Left ventricle myocardium inferior (tissue), 1 donor: ENCODE results near the gene ISG20L2. TPM values are rescaled to one million over a fixed set of nuclear protein-coding genes. Genes with fewer than 3 reads are reported as not detected.
A peak's percentile ranks its signal among the peaks of the same experiment; 100 is the strongest.

Experiments used
- DNase-seq: peaks from one replicate; pipeline ENCODE4 v3.0.0-alpha.2; 2020
- H3K27ac ChIP-seq: fragments of 200-600 bp; replicated peaks from 2 replicates; pipeline ENCODE4 v1.8.0; 2021
- H3K27me3 ChIP-seq: fragments of 200-600 bp; 2 replicates; pipeline ENCODE4 v1.8.0; 2021; ENCODE audit warnings: low read depth
- H3K36me3 ChIP-seq: fragments of 200-600 bp; 2 replicates; pipeline ENCODE4 v1.8.0; 2021
- H3K4me1 ChIP-seq: fragments of 200-600 bp; 2 replicates; pipeline ENCODE4 v1.8.0; 2021
- H3K4me3 ChIP-seq: fragments of 200-600 bp; 2 replicates; pipeline ENCODE4 v1.8.0; 2021; ENCODE audit warnings: mild to moderate bottlenecking, moderate library complexity
- H3K9me3 ChIP-seq: fragments of 200-600 bp; replicated peaks from 2 replicates; pipeline ENCODE4 v1.8.0; 2021
- intact Hi-C: fragments of 100-400 bp; cut with micrococcal nuclease; formaldehyde crosslinking; loops from one replicate; pipeline ENCODE4 v1.11.0; 2022
- long read RNA-seq: library from polyadenylated mRNA; unstranded; transcript quantifications from one replicate; pipeline ENCODE4 v2.0.0, GENCODE V29; 2021
- total RNA-seq: library from RNA; stranded (reverse); fragmentation: NEBNext Ultra II Directional; extraction: Animal tissue kit (Norgen Biotek cat#: 25700); gene quantifications from one replicate; pipeline ENCODE4 v1.2.1, GENCODE V29; 2021
- TF ChIP-seq, protein P1 (sequence below): fragments of 200-600 bp; IDR thresholded peaks from 2 replicates; pipeline ENCODE4 v1.8.0; 2021; ENCODE audit warnings: antibody characterized with exemption, mild to moderate bottlenecking, borderline replicate concordance
- donor health status: DM: no; HTN: yes; CAD: no; lungs with severe emphysema.

ISG20L2 gene, protein sequence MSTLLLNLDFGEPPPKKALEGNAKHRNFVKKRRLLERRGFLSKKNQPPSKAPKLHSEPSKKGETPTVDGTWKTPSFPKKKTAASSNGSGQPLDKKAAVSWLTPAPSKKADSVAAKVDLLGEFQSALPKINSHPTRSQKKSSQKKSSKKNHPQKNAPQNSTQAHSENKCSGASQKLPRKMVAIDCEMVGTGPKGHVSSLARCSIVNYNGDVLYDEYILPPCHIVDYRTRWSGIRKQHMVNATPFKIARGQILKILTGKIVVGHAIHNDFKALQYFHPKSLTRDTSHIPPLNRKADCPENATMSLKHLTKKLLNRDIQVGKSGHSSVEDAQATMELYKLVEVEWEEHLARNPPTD
- 11.5 TPM for total RNA-seq
- long read RNA-seq, transcript ISG20L2-201 (3 exons, 3,303 nt), result major isoform, 9 of 22 reads
- long read RNA-seq, partial matches to known transcripts, result 3 of 22 reads
- long read RNA-seq, other reads (novel, unspliced or antisense), result 6 of 22 reads

DNA sequence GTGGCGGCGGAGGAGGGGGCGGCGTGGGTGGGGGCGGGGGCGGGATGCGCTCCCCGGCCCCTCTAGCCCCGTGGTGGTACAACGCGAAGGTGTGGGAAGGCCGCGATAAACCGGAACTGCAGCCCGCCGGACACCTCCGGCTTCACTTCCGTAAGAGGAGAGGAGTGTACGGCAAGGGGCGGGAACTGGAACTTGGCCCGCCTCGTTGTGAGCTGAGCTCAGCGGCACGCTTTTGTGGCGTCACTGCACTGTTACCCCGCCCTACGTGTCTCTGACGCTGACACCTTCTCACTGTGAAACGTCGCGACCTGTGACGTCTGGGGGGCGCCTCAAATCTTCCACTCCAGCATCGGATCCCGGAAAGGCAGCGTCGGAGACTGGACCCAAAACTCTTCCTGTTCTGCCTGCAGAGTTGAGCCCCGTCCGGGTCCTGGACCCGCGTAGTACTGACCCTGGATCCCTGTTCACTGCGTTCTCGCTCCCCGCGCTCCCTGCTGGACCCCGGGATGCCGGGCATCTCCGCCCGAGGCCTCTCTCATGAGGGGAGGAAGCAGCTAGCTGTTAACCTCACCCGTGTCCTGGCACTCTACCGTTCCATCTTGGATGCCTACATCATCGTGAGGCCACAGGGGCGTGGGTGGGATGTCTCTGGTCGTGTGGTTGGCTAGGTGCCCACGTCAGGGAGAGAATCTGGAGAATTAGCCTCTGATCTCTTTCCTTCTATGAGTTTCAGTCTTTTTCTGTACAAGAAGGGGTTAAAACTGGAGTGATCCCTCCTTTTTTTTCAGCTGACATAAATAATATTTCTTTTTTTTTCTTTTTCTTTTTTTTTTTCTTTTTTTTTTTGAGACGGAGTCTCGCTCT, at the start of gene ISG20L2:
Gene ISG20L2 (minus strand): TSS at position 168 of the 864 bp plus-strand sequence. CDS start 1,114 bp downstream, outside the sequence.
- Histone ChIP-seq H3K4me1 (peaks cover 55% of the 10 kb centered on the region), H3K9me3 (no peaks in the 10 kb centered on the region), H3K27me3 (no peaks in the 10 kb centered on the region), H3K36me3 (peaks cover 39% of the 10 kb centered on the region), H3K4me3 (peak within 1 kb of the TSS; percentile 72), H3K27ac (peak within 1 kb of the TSS; percentile 95)
- intact Hi-C loops, result no loop called here
- peak; percentile 97 for DNase-seq
- TF ChIP-seq, protein P1, sequence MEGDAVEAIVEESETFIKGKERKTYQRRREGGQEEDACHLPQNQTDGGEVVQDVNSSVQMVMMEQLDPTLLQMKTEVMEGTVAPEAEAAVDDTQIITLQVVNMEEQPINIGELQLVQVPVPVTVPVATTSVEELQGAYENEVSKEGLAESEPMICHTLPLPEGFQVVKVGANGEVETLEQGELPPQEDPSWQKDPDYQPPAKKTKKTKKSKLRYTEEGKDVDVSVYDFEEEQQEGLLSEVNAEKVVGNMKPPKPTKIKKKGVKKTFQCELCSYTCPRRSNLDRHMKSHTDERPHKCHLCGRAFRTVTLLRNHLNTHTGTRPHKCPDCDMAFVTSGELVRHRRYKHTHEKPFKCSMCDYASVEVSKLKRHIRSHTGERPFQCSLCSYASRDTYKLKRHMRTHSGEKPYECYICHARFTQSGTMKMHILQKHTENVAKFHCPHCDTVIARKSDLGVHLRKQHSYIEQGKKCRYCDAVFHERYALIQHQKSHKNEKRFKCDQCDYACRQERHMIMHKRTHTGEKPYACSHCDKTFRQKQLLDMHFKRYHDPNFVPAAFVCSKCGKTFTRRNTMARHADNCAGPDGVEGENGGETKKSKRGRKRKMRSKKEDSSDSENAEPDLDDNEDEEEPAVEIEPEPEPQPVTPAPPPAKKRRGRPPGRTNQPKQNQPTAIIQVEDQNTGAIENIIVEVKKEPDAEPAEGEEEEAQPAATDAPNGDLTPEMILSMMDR, result no peak

DNA sequence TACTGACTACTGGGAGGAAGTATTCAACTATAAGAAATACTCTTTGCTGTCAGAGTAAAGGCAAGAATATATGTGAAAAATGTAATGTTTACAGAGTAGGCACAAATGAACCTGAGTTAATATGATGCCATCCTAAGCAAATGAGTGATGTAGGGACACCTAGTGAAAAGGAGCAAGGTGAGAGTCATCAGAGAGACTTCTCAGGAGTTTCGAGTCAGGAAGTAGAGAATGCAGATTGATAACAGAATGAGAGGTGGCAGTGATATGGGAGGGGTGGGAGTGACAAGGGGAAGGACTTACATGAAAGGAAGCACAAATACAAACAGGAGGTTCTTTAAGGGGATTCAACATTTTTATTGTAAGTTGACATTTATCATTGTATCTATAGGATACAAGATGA, 49.0 kb upstream of the ISG20L2 start:
- intact Hi-C loops, result no loop called here
- no peaks in the 10 kb centered on the region for H3K9me3 ChIP-seq
- H3K27ac ChIP-seq, result no peak overlapping the region
- TF ChIP-seq, protein P1, result no peak
- no peaks in the 10 kb centered on the region for H3K27me3 ChIP-seq
- H3K36me3 ChIP-seq, result peaks cover 11% of the 10 kb centered on the region
- peaks cover 66% of the 10 kb centered on the region for H3K4me1 ChIP-seq
- no peak for DNase-seq
- H3K4me3 ChIP-seq, result no peak overlapping the region

DNA sequence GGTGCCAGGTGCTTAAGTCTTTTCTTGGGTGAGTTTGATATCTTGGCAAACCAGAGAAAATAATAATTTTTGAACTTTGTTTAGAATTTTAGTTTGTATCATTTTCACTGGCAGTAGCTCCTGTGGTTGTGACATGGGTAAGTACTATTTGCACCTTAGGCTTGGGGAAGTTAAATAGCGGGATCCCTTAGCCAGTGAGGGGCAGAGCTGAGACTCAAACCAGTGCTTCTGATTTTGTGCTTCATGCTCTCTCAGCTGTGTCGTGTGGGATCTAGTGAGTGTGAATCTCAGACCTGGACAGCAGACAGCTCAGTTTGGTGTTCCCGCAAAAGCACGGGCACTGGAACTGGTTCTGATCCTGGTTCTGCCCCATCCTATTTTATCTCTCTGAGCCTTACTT, 48.4 kb upstream of the ISG20L2 start:
- intact Hi-C loops, result no loop called here
- peaks cover 6% of the 10 kb centered on the region for H3K36me3 ChIP-seq
- no peak overlapping the region for H3K4me3 ChIP-seq
- H3K27ac ChIP-seq, result no peak overlapping the region
- DNase-seq, result no peak
- no peaks in the 10 kb centered on the region for H3K9me3 ChIP-seq
- TF ChIP-seq, protein P1, result no peak
- H3K27me3 ChIP-seq, result no peaks in the 10 kb centered on the region
- peaks cover 66% of the 10 kb centered on the region for H3K4me1 ChIP-seq

DNA sequence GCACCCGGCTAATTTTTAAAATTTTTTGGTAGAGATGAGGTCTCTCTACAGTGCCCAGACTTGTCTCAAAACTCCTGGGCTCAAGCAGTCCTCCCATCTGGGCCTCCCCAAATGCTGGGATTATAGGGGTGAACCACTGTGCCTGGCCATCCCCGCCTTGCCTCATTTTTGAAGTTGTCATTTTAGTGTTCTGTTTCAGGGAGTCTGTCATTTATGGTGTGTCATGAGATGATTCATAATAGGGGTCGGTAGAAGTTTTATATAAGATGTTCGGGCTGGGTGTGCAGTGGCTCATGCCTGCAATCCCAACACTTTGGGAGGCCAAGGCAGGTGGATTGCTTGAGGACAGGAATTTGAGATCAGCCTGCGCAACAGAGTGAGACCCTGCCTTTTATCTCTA, 47.2 kb upstream of the ISG20L2 start:
- TF ChIP-seq, protein P1, result no peak
- no peak for DNase-seq
- Histone ChIP-seq H3K36me3 (no peaks in the 10 kb centered on the region), H3K27me3 (no peaks in the 10 kb centered on the region), H3K4me1 (peaks cover 68% of the 10 kb centered on the region), H3K27ac (no peak overlapping the region), H3K4me3 (no peak overlapping the region), H3K9me3 (no peaks in the 10 kb centered on the region)
- intact Hi-C loops, result no loop called here

DNA sequence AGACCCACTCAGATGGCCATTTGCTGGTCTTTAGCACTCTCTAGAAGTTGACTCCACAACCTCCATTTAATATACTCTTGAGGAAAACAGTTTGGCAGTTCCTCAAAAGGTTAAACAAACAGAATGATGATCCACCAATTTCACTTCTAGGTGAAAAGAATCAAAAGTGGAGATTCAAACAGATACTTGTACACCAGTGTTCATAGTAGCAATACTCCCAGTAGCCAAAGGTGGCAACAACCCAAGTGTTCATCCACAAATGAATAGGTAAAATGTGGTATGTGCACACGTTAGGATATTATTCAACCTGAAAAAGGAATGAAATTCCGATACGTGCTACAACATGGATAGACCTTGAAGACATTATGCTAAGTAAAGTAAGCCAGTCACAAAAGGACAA, 45.0 kb upstream of the ISG20L2 start:
- Histone ChIP-seq H3K27ac (peak overlapping the region; percentile 58), H3K36me3 (peaks cover 8% of the 10 kb centered on the region), H3K9me3 (no peaks in the 10 kb centered on the region), H3K4me3 (peak overlapping the region; percentile 7), H3K4me1 (peaks cover 88% of the 10 kb centered on the region), H3K27me3 (no peaks in the 10 kb centered on the region)
- DNase-seq, result no peak
- TF ChIP-seq, protein P1, result no peak
- intact Hi-C loops, result no loop called here
